Posterior cingulate gyrus (tissue), 11 donors: ENCODE results near the gene PRDM7.
"Not testable (repeated sequence)": the region's sequence is repeated elsewhere in the genome, so short reads cannot be mapped to it uniquely, and the experiment has no call there.

ENCODE experiments used
- DNase-seq, 10 donors: peaks; one replicate each; pipeline versions ENCODE4 v3.0.0 to v3.0.0-alpha.2; 2020 to 2021; ENCODE audit warnings: mixed read lengths in 3 of 10
- intact Hi-C: fragments of 100-400 bp; cut with DNase I; formaldehyde crosslinking; loops from one replicate; pipeline ENCODE4 v1.15.1; 2023

Gene PRDM7

DNA sequence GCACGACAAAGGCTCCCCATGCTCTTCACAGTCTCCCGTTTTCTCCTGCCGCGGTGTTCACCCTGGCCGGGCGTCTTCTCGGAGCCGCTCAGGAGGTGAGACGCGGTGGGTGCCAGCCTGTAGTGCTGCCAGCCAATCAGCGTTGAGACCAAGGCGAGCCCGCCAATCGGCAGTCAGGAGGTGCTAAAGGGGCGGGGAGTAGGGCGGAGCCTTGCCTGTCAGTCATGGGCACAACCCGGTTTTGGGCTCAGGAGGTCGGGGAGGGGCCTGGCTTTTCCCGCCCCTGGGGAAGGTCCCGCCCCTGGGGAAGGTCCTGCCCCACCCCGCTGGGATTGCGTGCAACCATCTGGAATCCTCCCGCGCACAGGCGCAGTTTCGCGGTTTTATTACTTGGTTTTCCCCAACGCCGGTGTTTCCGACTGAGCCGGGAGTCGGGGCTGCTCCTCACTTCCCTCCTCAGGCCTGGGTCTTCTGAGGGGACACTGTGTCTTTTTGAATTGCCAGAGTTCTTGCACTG is at the start of gene PRDM7:
Gene PRDM7, minus strand, starts transcription at position 92 of the 517 bp plus-strand sequence. CDS start 1,421 bp downstream, outside the sequence.
- DNase-seq = peak; percentile 80 to 99 (median 95)
- intact Hi-C loops = no loop called here

DNA sequence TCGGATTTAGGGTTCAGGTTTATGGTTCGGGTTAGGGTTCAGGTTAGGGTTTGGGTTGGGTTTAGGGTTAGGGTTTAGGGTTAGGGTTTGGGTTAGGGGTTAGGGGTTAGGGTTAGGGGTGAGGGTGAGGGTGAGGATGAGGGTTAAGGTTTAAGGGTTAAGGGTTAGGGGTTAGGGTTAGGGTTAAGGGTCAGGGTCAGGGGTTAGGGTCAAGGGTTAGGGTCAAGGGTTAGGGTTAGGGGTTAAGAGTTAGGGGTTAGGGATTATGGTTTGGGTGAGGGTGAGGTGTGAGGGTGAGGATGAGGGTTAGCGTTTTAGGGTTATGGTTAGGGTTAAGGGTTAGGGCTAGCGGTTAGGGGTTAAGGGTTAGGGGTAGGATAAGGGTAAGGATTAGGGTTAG is 44.7 kb upstream of the PRDM7 start:
- DNase-seq, intact Hi-C loops: not testable (repeated sequence)

DNA sequence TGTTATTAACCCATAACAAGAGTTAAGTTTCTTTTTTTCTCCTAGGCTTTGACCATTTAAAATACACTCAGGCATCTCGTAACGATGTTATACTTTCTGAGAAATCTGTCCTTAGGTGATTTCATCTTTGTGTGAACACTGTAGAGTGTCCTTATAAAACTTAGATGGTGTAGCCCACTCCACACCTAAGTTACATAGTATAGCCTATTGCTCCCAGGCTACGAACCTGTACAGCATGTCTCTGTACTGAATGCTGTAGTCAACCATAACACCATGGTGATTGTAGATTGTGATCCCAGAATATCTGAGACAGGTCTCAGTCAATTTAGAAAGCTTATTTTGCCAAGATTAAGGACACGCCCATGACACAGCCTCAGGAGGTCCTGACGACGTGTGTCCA is 30.5 kb upstream of the PRDM7 start:
- intact Hi-C loops, DNase-seq: not testable (repeated sequence)

DNA sequence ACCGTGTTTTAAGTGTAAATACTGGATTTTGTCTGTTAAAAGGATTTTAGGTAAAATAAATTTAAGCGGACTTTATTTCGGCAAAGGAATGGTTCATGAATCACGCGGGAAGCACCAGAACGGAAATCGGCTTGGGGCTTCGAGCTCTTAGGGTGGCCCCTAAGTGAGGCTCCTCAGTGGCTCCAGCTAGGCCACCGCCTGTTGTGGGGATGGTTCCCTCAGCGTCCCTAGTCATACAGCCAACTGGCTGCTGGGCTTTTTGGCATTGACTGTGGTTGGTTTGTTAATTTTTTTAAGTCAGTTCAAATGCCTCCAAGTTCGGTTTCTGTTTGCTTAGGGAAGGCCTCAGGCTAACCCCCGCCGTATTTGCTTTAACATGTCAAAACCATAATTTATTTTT is 29.9 kb upstream of the PRDM7 start:
- DNase-seq, intact Hi-C loops: not testable (repeated sequence)

DNA sequence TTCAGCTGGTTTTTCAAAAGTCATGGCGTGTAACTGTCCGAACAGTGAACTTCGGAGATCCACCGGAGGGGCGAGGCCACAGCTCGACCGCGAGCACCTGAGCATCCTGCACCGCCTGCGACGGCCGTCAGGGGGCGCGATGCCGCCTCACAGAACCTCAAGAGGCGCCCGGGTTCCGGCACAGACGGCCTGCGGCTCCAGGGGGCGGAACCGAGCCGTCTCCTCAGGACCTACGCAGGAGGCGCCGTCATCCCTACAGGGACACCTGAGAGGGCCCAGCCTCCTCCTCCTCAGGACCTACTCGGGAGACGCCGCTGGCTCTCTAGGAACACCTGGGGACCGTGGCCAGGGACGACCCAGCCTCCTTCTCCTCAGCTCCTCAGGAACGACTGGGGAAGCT is 29.1 kb upstream of the PRDM7 start:
- intact Hi-C loops = not testable (repeated sequence)
- peak in 2 of 10 donors; percentile 27 to 50 for DNase-seq

DNA sequence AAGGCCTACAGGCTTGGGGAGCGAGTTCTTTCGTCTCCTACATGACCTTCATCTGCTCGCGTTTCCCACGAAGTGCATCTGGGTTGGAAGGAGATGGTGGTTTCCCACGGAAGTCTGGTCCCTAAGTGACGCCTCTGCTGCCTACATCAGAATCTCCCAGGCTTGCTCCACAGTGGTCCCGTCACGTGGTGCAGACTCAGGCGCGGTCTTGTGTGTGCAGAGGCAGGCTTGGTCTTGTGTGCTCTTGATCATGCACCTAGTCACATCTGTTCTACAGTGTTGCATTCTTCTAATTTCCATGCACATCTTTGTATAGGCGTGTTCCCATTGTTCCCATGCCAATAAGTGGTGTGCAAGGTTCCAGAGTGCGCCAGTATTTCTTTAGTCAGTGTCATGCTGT is 27.6 kb upstream of the PRDM7 start:
- intact Hi-C loops, DNase-seq: not testable (repeated sequence)

DNA sequence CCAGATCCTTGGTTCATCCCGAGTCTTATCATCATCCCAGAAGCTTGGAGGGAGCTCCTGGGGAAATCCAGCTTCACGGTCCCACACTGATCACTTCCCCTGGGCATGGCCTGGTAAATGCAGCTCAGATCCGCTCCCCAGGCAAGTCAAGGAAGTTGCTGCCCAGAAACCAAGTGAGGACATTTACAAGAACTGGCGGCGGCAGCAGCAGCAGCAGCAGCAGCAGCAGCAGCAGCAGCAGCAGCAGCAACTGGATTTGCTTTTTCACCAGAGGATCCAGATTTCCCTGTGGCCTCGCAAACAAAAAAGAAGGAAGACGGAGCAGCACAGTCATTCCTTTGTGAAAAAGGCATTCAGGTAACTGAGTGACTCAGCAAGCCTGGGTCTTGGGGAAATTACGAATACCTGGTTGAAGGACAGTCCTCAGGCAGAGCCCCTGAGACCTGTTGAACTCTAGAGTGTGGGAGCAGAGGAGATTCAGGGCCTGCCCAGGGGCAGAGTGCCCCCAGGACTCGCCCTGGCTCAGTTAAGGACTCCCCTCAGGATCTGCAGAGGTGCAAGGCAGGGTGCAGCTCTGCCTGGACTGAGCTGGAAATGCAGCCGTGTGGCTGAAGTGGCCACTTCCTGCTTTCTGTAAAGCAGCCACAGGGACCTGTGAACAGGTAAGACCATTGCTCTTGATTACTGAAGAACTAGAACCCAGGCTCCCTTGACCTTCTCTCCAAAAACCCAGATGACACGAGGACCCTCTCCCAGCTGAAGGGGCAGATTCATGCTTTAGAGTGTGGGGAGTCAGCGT is 25.2 kb upstream of the PRDM7 start:
- intact Hi-C loops = not testable (repeated sequence)
- DNase-seq = peak in 1 of 10 donors; percentile 60

DNA sequence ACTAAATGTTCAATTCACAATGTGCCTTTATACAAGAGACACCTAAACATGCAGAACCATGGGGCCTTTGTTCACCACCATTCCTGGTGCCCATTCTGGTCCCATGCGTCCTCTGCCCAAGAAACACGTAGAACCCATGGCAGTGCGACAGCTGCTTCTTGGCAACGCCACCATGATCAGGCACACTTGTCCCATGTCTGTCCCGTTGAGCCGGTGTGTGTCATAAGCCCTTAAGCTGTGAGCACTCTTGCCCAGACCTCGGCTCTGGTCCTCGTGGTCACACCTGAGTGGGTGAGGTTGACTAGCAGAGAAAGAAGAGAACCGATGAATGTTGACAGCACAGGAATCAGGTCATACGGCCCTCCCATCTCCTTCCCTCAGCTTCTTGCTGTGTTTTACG is 24.2 kb upstream of the PRDM7 start:
- intact Hi-C loops = not testable (repeated sequence)

DNA sequence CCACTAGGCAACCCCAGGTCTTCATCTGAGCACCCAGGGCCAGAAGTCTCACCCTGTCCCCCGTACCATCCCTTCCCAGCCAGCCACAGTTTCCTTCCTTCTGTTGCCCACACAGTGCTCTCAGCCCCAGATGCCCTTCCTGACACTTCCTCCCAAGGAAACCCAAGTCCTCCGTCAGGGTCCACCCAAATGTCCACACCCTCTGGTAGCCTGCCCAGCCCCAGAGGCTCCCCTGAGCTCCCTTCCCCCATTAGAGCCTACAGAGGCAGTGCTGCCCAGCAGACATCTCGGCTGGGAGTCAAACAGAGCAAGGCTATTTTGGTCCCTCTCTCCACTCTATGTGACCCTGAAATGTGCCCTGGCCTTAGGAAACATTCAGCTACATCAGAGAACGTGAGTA is 23.7 kb upstream of the PRDM7 start:
- intact Hi-C loops, DNase-seq: not testable (repeated sequence)

More for the DNA sequence above, 24.2 kb upstream of the PRDM7 start:
- peak in 1 of 10 donors; percentile 57 for DNase-seq

DNA sequence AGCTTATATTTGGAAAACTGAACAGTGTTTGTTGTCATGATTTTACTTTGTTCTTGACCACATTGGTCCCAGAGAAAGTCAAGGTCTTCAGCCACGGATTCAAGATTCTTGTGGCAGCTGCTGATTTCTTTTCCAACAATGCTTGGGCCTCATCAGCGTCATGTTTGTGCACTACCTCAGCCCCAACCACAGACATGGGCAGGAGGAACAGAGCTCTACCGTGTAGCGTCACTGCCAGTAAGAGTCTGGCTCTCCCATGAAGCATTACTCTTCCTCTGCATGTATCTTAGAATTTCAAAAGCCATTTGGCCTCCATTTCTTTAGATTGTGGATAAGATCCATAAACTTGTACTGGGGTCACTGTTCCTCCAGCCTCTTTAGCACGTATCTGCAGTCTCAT is 23.1 kb upstream of the PRDM7 start:
- DNase-seq = peak in 1 of 10 donors; percentile 29
- intact Hi-C loops = not testable (repeated sequence)

DNA sequence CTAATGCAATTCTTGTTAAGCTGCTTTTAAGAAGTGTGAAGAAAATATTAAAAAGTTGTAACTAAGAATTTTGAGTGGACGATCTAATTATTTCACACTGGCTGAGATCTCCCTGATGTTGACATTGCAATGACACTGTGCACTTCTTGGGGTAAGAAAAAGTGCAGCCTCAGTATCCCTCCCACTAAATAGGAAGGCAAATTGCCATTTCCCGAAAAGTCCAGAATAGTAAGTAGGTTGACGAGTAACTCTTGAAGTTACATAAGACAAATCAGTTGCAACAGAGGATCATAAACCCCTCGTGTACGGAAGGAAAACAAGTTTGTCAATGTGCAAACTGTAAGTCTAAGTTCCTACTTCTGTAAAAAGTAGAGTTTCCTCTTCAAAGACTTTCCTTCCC is 21.8 kb upstream of the PRDM7 start:
- intact Hi-C loops, DNase-seq: not testable (repeated sequence)

DNA sequence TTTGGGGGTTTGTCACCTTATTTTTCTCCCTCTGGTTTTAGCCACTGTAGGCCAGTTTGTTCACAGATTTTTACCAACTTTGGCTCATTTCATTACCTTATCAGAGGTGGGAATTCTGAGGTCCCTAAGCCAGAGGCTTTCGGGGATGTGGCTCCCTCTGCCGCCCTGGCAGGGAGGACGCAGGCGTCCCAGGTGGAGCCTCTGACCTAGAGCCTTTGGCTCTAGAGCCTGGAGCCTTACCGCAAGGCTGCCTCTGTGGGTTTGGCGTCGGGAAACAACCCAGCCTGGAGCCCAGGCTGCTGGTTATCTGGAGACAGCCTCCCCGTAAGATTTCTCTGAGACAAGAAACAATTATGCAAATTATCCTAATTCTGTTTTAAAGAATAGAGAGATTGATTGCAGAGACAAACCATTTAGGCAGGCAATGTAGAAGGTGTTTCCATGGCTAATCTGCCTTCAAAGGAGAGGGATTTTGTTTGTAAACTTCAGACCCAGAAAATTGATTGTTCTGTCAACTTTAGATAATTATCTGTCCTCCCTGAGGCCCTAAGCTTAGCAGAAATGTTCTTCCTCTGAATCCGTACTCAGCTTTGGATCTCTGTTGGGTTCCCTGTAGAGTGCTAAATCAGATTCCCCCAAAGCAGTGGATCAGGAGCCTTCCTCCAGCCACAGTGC is 20.0 kb upstream of the PRDM7 start:
- DNase-seq, intact Hi-C loops: not testable (repeated sequence)

DNA sequence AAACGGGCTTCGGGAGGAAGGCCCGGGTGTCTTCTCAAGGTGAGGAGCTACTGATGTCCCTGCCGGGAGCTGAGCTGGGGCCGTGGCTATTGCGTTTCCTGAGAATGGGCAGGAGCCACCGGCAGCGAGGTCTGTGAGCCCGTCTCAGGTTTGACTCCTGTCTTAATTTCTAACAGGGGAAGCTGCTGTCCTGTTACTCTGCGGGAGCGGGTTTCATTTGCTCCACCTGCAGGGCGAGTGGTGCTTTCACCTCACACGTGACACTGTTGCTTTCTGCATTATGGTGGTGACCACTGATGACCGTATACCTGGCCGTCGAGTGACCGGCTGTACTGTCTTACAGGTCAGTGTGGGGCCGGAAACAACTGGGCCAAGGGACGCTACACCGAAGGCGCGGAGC is 17.7 kb upstream of the PRDM7 start:
- DNase-seq, intact Hi-C loops: not testable (repeated sequence)

DNA sequence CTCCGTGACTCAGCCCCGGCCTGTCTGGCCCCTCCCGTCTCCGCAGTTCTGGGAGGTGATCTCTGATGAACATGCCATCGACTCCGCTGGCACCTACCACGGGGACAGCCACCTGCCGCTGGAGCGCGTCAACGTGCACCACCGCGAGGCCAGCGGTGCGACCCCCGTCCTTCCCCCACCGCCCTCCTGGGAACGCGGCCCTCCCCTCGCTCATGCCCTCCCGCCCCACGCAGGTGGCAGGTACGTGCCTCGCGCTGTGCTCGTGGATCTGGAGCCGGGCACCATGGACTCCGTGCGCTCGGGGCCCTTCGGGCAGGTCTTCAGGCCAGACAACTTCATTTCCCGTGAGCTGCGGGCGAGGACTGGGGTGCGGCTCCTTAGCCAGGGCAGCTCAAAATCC is 17.2 kb upstream of the PRDM7 start:
- DNase-seq, intact Hi-C loops: not testable (repeated sequence)

DNA sequence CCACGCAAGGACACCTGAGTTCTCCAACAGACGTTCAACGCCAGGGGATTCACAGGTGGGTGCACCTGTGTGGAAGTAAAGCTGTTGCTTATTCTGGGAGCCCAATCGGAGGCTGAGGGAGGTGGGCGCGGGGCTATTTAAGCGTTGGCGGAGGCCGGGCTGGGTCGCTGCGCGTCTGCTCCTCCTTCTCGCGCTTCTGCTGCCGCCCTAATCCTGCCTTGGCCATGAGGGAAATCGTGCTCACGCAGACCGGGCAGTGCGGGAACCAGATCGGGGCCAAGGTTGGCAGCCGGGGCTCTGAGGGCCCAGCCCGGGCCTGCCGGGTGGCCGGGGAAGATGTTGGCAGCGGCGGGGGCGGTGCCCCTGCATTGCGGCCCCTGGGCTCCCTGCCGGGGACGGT is 16.7 kb upstream of the PRDM7 start:
- intact Hi-C loops, DNase-seq: not testable (repeated sequence)

DNA sequence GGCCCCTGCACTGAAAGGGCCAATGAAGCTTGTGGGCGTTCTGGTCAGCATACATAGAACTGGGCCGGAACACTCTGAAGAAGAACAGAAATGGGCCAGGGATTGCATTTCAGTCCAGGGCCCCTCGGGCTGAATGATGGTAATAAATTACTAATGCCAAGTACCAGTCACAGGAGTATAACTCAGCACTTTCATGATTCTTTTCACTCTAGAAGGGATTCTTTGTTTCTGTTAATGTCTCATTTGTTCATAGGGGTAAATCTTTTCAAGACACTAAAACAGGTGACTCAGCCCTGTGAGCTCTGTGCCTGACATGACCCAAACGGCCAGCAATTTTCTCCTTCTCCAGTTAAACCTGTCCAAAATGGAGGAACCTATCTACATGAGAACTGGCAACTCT is 15.7 kb upstream of the PRDM7 start:
- DNase-seq, intact Hi-C loops: not testable (repeated sequence)

DNA sequence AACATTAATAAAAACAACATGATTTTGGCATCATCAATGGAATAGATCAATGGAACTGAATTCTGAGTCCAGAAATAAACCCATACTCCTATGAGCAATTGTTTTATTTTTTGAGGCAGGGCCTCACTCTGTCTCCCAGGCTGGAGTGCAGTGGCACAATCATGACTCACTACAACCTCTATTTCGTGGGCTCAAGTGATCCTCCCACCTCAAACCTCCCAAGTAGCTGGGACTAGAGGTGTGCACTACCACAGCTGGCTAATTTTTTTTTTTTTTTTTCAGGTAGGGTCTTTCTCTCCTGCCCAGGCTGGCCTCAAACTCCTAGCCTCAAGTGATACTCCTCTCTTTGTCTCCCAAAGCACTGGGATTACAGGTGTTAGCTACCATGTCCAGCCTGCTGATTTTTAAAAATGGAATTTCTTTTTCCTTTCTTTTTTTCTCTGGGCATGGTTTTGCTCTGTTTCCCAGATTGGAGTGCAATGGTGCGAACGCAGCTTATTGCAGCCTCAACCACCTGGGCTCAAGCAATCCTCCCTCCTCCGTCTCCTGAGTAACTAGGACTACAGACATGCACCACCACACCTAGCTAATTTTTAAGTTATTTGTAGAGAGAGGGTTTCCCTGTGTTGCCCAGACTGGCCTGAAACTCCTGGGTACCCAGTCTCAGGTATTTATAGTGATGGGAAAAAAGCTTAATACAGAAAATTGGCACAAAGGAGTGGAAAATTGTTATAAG is 7.3 kb upstream of the PRDM7 start:
- intact Hi-C loops = no loop called here
- no peak for DNase-seq

DNA sequence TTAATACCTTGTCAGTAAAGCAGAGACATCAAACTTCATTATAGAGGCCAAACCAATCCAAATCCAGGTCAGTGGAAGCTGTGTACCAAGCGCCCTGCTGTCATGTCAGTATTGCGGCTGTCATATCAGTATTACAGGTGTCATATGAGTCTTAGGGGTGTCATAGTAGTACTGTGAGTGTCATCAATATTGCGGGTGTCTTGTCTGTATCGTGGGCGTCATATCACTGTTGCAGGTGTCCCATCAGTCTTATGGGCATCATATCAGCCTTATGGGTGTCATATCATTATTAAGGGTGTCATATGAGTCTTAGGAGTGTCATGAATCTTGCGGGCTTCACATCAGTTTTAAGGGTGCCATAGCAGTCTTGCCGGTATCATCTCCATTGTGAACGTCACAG is 6.0 kb upstream of the PRDM7 start:
- DNase-seq = no peak
- intact Hi-C loops = no loop called here

DNA sequence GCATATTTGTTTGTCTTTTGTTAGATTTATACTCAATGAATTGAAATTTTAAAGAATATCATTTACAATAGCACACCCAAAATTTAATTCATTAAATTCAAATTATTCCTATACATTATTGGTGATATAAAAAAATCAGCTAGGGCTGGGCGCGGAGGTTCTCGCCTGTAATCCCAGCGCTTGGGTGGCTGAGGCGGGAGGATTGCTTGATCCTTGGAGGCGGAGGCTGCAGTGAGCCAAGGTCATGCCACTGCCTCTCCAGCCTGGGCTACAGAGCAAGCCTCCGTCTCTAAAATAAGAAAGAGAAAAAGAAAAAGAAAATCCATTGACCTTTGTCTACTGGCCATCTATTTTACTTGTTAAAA is 4.5 kb upstream of the PRDM7 start:
- intact Hi-C loops = no loop called here
- DNase-seq = no peak

DNA sequence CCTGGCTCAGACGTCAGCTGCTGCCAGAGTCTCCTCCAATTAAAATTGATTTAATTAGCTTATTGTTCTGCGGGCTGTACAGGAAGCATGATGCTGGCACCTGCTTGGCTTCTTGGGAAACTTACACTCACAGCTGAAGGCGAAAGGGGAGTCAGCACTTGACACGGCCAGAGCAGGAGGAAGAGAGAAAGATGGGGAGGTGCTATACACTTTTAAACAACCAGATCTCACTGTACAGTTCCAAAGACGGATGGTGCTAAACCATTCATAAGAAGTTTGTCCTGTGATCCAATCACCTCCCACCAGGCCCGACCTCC is 1.4 kb upstream of the PRDM7 start:
- intact Hi-C loops = no loop called here
- DNase-seq = no peak
